IPS-11a (cell line): Measurements from ENCODE around the gene IFNA14.
"Not testable (repeated sequence)": the region's sequence is repeated elsewhere in the genome, so short reads cannot be mapped to it uniquely, and the experiment has no call there.

Experiments used
- H3K4me3 ChIP-seq: one replicate; pipeline ENCODE4 v1.5.1; 2013; ENCODE audit warnings: low read depth, low read length, control low read depth

IFNA14 gene

GRCh38 chr9:21217211-21217610 is 22.6 kb downstream of the IFNA14 start, which contains the start of gene IFNA16:
Gene IFNA16, minus strand, starts transcription at chr9:21217311. Its CDS starts 6 bp downstream, at chr9:21217305.
- not testable (repeated sequence) for H3K4me3 ChIP-seq

DNA sequence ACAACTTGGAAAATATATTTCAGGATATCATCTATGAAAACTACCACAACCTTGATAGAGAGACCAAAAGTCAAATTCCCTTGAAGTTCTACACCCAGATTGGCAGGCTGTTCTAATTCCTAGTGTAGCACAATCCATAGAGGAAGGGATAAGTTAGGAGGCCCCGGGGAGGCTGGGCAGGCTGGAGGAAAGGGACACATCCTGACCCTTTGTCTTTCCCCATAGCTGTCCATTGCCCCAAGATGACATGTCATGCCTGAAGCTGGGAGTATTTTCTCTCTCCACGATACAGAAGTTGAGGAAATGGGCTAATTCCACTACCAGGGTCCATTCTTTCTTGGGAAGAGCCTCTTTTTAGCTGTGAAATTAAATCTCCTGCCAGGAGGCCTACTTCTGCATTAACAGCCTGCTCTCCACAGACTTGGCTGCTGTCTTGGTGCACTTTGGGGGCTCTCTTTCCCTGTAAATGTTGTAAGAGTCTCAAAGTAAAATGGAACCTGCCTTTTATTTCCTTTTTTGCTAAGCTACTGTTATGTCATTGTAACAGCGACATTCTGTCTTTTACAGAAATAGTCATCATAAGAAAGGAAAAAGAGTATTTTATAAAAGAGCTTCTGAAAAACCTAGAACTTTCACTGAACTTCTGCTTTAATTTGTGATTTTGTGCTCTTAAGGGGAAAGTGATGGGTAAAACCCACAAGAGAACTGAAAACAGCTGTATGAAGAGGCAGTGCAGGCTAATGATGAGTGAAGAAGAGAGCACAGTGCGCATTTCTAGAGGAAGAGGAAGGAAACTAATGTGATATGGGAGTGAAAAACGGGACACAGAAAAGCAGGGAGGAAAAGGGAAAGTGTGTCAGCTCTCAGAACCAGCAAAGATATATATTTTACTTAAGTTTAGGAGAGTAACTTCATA is 26.1 kb downstream of the IFNA14 start:
- H3K4me3 ChIP-seq, result not testable (repeated sequence)

GRCh38 chr9:21212160-21212559 is 27.6 kb downstream of the IFNA14 start:
- H3K4me3 ChIP-seq, result not testable (repeated sequence)

GRCh38 chr9:21210782-21211181 is 29.0 kb downstream of the IFNA14 start:
- H3K4me3 ChIP-seq, result not testable (repeated sequence)

- no peak overlapping the region for H3K4me3 ChIP-seq
Measured at GRCh38 chr9:21210311-21210710, 29.5 kb downstream of the IFNA14 start.

DNA sequence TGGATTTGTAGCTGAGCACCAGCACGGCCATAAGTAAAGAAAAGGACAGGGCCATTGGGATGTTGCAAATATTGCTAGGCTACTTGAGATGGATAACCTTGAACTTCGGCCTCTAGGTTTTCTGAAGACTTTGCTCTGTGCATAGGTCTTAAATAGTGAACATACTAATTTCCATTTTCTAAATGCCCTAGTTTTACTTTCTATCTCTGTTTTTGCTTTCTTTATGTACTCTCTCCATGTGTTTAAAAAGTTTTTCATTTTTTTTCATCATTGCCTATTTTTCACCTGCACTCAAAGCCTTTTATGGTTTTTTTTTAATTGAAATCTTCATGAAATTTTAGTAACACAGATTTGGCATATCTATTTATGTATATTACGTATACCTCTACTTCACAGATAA is 32.8 kb downstream of the IFNA14 start, which contains the start of gene IFNA10:
Gene IFNA10, minus strand, starts transcription at position 101 of the 400 bp plus-strand sequence. Its CDS starts 46 bp downstream, at position 55.
- not testable (repeated sequence) for H3K4me3 ChIP-seq

DNA sequence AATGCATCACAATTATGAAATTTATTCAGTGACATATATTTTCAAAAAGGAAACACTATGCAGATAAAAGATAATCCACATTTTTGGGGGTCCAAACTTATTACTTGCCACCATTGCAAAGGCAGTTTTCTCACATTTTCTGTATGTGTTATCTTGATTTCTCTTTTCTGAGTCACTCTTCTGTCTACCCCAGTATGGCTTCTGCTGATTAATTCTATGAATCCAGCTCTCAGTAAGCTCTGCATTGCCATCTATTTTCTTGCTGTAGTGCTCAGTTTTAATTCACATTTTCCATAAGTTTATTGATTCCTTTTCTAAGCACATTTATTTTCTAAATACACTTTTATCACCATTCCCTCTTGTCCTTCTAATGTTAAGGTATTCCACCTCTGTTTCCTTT is 34.6 kb downstream of the IFNA14 start:
- no peak overlapping the region for H3K4me3 ChIP-seq

DNA sequence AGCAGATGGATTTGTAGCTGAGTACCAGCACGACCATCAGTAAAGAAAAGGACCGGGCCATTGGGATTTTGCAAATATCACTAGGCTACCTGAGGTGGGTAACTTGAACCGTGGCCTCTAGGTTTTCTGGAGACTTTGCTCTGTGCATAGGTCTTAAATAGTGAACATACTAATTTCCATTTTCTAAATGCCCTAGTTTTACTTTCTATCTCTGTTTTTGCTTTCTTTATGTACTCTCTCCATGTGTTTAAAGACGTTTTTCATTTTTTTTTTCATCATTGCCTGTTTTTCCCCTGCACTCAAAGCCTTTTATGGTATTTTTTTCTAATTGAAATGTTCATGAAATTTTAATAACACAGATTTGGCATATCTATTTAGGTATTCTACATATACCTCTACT is 37.7 kb downstream of the IFNA14 start, which contains the start of gene IFNA7:
Gene IFNA7, minus strand, starts transcription at position 101 of the 400 bp plus-strand sequence. Its CDS starts 40 bp downstream, at position 61.
- H3K4me3 ChIP-seq, result not testable (repeated sequence)

DNA sequence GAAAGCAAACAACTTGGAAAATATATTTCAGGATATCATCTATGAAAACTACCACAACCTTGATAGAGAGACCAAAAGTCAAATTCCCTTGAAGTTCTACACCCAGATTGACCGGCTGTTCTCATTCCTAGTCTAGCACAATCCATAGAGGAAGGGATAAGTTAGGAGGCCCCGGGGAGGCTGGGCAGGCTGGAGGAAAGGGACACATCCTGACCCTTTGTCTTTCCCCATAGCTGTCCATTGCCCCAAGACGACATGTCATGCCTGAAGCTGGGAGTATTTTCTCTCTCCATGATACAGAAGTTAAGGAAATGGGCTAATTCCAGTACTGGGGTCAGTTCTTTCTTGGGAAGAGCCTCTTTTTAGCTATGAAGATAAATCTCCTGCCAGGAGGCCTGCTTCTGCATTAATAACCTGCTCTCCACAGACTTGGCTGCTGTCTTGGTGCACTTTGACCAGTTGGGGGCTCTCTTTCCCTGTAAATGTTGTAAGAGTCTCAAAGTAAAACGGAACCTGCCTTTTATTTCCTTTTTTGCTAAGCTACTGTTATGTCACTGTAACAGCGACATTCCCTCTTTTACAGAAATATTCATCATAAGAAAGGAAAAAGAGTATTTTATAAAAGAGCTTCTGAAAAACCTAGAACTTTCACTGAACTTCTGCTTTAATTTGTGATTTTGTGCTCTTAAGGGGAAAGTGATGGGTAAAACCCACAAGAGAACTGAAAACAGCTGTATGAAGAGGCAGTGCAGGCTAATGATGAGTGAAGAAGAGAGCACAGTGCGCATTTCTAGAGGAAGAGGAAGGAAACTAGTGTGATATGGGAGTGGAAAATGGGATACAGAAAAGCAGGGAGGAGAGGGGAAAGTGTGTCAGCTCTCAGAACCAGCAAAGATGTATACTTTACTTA is 44.7 kb downstream of the IFNA14 start:
- not testable (repeated sequence) for H3K4me3 ChIP-seq
